ENCODE measurements around the gene SLC28A1. TPM values are rescaled to one million over a fixed set of nuclear protein-coding genes. Genes with fewer than 3 reads are reported as not detected.

SLC28A1 gene
- polyA plus RNA-seq, 1 donor: 0.32 TPM

DNA sequence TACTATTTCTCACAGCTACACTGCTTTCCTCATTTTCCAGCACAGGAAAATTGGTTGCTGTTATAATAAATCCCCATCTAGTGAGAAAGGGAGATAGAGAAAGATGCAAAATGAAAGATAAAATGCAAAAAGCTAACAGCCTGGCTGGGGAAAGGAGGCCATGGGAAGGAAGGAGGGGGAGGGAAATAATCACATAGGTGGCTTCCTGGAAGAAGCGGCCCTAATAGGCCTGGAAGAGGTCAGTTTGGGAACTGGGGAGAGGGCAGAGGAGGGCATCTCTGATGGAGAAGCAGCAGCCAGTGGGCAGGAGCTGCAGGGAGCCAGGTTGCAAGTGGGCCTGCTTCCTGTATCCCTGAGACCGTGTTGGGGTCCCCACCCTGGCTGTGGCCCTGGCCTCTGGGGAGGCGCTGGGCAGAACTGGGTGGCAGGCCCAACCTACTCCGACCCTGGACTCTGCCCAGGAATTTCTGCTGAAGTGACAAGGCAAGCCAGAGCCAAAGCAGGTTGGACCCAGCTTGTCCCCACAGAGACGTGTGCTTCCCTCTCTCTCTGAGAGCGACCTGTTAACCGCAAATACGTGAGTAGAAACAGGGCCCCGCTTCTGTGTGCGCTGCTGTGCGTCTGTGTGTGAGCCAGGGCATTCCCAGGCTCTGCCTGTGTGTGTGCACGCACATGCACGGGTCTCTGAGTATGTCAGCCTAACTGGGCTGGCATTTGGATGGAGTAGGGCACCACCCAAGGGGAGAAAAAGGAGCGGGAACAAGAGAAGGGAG, 1.9 kb downstream of the SLC28A1 start:
- DNase-seq: no peak

DNA sequence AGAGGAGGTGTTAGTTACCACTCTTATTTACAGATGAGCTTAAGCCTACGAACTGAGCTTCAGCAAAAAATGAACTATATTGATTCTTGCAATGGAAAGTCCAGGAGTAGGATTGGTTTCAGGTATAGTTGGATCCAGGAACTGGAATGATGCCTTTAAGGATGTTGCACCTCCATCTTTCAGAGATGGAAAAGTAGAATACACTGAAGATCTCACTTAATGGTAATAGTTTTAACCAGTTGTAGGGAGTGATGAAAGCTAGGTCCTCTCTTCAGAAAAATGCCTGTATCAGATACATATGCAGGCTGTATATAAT, 2.5 kb downstream of the SLC28A1 start:
- DNase-seq: no peak

DNA sequence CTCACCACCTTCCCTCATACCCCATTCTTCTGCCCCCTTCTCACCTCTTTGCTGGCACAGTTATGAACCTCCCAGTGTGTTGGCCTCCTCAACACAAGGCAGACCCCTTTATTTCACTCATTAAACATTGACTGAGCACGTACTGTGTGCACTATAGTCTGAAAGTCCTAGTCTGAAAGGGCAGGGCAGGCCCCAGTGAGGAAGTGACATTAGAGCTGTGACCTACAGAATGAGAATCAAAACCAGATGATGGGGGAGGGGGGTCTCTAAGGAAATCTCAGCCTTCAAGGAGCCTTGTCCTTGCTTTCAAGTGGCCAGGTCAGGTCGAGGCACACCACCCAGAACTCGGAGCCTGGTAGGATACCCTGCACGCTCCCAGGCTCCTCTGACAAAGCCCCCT, 3.5 kb downstream of the SLC28A1 start:
- no peak for DNase-seq

DNA sequence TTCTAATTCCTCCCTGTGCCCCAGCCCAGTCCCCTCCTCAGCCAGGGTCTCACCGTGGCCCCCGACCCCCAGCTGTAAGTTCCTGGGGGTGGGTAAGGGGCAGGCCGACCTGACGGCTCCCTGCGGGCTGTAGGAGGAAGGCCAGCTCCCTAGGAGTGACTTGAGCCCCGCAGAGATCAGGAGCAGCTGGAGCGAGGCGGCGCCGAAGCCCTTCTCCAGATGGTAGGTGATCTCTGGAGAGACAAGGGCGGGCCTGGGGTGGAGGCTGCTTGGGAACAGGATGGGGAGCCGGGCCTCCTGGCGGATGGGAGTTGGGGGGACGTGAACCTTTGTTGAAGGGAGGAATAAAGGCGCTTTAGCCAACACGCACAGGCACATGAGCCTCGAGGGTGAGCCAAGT, 4.2 kb downstream of the SLC28A1 start:
- DNase-seq: no peak

DNA sequence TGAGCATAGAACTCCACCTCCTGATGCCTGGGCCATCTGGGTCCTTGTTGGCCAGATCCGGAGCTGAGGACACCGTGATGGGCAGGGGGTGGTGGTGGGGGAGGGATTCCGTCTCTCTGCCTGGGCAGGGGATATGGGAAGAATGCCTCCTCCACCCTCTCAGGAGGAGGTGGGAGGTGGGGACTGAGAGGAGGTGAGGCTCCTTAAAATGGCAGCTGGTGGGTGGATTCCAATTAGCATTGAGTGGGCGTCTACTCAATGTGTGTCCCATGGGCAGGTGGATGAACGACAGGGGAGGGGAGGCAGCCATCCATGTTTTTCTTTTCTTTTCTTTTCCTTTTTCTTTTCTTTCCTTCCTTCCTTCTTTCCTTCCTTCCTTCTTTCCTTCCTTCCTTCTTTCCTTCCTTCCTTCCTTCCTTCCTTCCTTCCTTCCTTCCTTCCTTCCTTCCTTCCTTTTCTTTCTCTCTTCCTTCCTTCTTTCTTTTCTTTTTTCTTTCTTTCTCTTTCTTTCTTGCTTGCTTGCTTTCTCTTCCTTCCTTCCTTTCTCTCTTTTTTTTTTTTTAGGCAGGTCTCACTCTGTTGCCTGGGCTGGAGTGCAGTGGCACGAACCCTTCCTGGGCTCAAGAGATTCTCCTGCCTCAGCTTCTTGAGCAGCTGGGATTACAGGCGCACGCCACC, 5.0 kb downstream of the SLC28A1 start:
- no peak for DNase-seq

DNA sequence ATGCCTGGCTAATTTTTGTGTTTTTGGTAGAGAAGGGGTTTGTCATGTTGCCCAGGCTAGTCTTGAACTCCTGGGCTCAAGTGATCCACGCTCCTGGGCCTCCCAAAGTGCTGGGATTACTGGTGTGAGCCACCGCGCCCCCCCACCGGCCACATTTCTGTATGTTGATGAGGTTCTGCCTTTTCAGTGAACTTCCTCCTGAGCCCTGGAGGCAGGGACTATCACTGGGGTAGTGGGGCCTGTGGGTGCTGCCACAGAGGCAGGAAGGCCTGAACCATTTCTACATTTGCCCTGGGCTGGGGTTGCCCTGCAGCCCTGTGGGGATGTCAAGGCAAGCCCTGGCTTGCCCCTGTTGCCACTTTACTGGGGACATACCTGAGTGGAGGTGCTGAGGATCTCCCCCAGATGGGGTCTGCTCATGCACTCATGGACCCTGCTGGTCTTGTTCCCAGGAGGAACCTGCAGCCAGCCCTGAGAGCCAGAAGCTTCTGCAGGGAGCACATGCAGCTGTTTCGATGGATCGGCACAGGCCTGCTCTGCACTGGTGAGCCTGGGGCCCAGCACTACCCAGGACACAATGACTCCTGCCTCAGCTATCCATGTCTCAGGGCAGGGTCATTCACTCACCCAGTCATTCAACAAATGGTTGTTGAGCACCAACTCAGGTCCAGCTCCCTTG, 5.7 kb downstream of the SLC28A1 start:
- no peak for DNase-seq

DNA sequence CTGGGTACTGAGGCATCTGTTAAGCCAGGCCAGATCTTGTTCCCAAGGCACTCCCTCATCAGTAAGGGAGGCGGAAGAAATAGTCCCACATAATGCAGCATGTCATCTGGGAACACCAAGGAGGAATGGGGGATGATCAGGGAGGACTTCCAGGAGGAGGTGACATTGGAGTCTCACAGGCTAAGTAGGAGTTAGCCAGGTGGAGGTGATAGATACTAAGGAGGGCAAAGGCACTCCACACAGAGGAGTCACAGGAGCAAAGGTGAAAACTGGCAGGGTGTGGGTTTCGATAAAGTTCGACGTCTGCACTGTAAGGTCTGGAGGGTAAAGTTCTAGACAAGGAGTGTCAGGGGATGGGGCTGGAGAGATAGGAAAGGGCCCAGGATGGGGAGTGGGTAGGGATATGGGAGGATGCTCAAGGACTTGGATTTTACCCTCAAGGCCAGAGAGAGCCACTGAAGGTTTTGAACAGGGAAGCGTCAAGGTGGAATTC, 6.3 kb downstream of the SLC28A1 start:
- no peak for DNase-seq

DNA sequence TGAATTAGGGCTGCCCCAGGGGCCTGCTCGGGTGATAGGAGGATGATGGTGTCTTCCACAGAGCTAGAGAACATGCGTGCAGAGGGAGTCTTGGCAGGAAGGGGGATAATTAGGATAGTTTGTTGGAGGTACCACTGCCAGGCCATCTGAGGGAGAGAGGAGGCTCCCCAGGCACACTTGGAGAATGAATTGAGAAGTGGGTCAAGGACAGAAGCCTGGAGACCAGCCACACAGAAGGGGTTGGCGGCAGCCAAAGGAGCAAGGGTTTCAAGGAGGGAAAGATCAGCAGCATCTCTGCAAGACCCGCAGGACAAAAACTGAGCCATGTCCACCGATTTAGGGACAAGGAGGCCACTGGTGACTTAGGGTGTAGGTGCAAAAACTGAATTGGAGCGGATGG, 6.9 kb downstream of the SLC28A1 start:
- no peak for DNase-seq

DNA sequence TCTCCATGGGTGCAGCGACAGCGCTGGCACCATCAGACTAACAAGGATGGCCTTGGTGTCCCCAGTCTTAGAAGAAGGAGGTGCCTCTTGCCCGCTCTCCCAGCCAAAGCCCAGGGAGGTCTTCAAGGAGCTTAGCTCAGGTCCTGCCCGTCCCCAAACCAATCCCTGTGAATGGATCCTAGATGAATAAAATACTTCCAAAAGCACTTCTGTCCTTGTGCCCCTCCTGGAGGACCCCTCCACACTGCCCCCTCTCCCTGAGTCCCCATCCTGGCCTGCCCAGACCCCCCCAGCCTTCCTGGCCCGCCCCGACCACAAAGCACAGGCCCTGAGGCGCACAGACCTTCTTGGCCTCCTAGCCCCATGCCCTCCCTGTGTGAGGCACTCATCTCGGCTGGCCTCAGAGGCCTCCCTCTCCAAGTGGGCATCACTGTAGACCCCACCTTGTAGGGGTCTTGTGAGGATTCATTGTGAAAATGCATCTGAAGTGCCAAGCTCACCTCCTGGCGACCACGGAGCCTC, 8.4 kb downstream of the SLC28A1 start:
- no peak for DNase-seq

DNA sequence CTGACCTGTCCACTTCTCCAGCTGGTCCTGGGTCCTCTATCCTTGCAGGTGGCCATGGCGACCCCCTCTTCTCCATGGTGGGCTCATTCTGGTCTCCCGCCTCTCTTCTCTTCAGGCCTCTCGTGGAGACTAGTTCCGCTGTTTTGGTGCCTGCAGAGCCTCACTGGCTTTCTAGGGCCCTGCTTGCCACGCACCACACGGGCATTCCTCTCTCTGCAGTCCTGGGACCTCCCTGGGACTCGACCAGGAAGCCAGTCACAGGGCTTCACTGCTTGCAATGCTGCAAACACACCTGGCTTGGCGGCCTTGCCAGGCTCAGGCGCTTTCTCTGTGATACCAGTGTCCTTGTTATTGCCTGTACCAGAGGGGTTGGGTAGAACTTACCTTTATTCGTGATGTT, 9.1 kb downstream of the SLC28A1 start:
- DNase-seq: no peak

DNA sequence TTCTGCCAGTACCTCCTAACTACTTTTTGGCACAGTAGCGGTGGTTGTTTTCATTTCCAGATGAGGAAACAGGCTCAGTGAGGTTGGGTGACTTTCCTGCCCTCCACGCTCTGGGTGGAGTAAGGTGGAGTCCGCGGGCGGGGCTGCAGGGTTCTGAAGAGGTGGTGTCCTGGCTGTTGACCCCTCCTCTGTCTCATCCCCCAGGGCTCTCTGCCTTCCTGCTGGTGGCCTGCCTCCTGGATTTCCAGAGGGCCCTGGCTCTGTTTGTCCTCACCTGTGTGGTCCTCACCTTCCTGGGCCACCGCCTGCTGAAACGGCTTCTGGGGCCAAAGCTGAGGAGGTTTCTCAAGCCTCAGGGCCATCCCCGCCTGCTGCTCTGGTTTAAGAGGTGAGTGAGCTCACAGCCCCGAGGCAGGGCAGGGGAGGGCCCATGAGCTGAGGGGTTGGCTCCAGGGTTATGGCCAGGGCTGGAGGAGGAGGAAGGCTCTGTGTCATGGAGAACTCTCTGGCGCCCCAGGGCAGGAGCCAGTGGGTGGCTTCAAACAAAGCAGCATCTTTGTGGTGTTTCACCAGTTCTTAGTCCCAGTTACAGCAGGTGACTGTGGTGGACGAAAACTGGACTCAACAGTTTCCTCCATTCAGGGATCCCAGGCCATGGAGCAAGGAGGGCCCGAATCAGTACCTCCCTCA, 10.4 kb downstream of the SLC28A1 start:
- no peak for DNase-seq

DNA sequence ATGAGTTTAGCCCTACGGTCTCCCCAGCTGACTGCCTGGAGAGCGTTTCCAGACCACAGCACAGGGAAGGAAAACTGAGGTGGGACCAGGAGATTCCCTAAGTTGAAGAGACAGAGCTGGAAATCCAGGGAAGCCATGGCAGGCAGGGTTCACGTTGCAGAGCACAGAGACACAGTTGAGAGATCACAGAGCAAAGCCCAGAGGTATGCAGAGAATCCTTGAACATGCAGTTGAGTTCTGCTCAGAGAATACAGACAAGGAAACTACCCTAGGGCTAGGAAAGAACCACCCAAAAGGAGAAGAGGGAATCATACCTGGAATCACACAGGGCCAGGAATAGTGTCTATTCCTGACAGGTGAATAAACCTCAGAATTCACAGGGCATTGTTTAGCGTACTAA, 14.3 kb downstream of the SLC28A1 start:
- DNase-seq: no peak

DNA sequence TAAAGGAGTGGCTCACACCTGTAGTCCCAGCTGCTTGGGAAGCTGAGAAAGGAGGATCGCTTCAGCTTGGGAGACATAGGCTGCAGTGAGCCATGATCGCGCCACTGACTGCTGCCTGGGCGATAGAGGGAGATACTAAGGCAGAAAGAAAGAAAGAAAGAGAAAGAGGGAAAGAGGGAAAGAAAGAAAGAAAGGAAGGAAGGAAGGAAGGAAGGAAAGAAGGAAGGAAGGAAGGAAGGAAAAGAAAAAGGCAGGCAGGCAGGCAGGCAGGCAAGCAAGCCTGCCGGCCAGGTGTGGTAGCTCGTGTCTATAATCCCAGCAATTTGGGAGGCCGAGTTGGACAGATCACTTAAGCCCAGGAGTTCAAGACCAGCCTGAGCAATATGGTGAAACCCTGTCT, 15.3 kb downstream of the SLC28A1 start:
- no peak for DNase-seq

DNA sequence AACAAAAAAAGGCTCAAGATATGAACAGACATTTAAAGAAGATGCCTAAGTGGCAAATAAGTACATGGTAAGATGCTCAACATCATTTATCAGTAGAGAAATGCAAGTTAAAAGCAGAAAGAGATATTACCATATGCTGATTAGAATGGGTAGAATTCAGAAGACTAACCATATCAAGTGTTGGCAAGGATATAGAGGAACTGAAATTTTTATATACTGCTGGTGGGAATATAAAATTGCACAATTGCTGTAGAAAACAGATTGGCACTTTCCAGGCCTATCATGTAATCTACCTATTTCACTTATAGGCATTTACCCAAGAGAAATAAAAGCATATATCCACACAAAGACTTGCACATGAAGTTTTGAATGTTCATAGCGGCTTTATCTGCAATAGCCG, 17.1 kb downstream of the SLC28A1 start:
- DNase-seq: no peak

DNA sequence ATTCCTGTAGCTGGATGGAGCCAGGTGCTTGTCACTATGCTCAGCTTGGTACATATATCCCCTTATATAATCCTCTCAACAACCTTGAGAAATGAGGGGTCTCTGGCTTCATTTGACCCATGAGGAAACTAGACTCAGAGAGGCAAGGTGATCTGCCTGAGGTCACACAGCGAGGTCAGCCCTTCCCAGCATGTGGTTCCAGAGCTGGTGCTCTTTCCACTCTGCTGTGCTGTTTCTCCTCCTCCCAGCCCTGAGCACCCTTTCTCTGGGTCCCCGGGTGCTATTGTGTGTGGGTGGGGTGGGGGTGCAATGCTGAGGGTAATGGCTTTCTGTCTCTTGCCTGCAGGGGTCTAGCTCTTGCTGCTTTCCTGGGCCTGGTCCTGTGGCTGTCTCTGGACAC, 19.3 kb downstream of the SLC28A1 start:
- no peak for DNase-seq

DNA sequence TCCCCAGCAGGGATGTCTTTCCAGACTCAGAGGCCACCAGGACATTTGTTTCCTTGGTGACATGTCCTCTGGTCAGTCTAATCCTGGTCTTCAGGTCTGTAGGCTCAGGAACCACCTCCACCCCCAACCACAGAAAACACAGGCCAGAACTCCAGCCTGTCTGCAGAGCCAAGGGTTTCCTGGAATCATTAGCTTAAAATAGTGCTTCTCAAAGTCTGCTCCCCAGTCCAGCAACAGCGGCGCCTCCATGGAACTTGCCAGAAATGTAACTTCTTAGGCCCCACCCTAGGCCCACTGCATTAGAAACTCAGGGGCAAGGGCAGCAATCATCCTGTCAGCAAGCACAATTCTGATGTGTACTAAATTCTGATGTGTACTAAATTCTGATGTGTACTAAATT, 20.0 kb downstream of the SLC28A1 start:
- peak; percentile 57 for DNase-seq

DNA sequence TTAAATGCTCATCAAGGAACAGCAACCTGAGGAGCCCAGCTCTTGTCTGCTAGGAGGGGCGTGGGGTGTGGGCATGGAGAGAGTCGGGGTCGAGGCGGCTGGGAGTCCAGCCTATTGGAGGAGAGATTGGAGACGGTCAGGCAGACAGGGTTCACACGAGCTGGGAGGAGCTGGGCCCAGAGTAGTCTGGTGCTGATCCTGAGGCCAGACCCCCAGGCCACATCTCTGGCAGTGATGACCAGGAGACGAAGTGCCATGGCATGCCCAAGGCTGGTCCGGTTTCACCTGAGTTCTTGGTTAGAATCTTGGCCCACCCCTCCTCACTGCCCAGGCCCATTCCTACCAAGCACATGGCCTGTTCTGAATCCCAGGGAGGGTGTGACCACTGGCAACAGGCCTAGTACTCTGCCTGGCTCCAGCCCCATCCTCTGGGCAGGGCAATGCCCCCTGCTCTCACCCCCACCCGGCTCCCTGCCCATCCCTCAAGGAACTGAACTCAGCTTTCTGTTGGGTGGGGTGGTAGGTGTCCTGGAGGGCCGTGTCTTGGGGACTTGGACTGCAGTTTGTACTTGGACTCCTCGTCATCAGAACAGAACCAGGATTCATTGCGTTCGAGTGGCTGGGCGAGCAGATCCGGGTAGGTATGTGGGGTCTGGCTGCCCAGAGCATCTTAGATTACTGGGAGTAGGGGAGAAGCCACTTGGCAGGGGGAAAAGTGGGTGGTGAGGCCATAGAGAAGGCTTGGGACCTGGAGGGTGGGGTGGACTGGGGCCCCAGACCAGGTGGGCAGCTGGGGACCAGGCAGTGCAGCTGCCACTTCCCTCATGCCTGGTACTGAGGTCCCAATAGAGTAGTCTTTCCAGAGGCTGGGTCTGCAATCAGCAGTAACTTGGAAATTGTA, 20.8 kb downstream of the SLC28A1 start:
- DNase-seq: no peak

DNA sequence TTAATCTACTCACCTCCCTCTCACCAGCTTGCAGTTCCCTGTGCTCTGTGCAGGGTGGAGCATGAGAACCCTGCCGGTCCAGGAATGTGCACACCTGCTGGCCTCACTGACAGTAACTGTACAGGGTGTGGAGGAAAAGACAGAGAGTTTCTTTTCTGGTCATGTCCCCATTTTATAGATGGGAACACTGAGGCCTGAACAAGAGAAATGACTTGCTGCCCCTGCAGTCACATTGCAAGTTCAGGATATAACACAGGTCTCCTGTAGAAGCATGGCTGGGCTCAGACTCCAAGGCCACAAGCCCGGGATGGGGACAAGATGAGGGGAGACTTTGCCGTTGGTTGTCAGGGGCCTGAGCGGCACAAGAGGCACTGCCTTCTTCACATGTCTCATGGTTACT, 23.3 kb downstream of the SLC28A1 start:
- DNase-seq: no peak

DNA sequence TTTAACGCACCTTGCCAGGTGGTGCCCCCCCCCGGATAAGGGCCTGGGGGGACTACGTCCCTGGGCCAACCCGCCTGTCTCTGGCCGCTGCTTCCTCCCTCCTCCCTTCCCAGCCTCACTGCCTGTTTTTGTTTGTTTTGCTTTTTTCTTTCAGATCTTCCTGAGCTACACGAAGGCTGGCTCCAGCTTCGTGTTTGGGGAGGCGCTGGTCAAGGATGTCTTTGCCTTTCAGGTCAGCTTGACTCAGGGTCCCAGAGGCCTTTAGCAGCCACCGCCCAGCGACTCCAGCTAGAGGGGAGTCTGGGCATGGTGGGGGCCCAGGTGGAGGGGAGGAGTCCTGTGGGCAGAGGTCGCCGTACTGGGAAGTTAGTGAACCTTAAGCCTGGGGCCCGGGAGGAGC, 24.1 kb downstream of the SLC28A1 start:
- no peak for DNase-seq

DNA sequence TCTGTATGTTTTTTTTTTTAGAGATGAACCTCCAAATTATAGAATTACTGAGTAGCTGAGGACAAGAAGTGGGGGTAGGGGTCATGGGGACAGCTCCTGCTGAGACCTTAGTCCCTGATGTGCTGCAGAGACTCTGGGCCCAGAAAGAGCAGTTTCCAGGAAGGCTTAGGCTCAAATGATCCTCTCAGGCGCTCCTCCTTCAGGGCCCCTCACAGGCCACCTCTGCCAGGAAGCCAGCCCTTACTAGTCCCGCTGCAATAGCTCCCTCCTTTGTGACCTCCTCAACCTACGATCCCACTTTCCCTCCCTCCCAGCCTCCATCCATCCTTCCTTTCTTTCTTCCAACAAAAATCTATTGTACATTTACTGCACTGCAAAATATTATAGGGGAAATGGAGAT, 24.6 kb downstream of the SLC28A1 start:
- DNase-seq: no peak

DNA sequence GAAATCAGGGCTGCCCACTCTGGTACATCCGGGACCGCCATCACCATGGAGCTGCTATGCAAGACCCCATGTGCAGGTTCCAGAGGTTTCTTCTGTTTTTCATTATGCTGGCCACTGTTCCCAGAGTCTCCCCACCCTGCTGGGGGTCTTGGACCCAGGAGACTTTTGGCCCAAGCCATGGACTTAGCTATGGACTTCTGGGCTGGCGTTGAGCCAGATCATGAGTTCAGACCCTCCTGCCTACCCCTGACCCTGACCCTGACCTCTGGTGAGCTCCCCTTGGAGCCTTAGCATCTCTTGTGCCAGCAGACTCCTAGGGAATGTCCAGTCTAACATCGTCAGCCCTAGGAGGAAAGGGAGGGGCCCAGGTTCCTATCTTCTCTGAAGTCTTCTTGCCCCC, 25.3 kb downstream of the SLC28A1 start:
- no peak for DNase-seq
